ENCODE results near the gene ANAPC2.
A peak's percentile ranks its signal among the peaks of the same experiment; 100 is the strongest.

Gene ANAPC2

DNA sequence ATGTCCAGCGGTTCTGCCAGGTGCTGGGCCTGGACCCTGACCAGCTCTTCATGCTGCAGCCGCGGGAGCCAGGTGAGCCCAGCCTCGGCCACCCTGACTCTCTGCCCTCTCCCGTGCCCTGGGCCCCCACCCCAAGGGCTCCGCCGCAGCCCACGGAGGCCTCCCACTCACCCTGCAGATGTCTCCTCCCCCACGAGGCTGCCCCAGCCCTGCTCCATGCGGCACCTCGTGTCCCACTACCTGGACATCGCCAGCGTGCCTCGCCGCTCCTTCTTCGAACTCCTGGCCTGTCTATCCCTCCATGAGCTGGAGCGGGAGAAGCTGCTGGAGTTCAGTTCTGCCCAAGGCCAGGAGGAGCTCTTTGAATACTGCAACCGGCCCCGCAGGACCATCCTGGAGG is 26.3 kb upstream of the ANAPC2 start:
- no peak for DNase-seq

DNA sequence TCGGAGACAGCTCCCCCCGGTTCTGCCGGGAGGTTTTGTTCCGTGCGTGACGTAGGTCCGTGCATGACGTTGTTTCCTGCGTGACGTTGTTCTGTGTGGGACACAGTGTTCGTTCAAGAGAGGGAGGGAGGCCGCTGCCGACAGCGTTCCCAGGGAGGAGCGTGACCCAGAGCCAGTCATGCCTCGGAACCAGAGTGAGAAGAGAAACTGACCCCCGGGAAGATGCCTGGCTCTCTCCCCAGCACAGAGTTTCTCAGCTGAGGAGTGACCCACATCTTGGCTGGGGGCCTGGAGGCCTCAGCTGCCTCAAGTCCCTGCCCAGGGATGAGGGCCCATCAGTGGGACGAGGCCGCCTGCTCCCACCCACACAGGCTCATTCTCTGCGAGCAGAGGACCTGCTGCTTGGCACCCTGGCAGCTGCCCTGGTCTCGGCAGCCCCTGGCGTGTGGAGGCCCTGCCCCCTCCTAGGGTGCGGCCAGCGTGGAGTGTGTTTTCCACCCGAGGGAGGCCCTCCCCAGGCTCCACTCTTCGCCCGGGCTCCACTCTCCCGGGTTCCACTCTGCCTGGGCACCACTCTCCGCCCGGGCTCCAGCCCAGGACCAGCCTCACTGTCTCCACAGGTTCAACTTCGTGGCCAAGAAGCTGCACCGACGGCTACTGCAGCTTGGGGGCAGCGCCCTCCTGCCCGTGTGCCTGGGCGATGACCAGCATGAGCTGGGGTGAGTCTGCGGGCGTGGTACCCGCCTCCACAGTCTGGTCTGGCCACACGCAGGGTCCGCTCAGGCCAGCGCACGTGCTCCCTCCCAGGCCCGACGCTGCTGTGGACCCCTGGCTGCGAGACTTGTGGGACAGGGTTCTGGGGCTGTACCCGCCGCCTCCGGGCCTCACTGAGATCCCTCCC is 25.1 kb upstream of the ANAPC2 start:
- no peak for DNase-seq

DNA sequence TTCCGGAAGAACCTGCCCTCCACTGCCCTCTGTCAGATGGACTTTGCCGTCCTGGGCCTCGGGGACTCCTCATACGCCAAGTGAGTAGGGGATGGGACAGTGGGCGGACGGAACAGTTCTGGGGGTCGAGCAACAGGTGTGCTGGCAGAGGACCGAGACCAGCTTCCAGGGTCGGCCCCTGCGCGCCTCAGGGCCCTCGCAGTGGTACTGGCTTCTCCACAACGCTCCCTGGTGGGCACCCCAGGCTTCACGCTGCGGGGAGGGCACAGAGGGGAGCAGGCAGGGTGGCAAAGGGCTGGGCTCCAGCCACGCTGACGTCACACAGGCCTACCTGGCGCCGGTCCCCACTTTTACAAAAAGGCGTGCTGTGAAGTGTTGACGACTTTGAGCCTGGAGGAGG is 24.2 kb upstream of the ANAPC2 start:
- DNase-seq: no peak

DNA sequence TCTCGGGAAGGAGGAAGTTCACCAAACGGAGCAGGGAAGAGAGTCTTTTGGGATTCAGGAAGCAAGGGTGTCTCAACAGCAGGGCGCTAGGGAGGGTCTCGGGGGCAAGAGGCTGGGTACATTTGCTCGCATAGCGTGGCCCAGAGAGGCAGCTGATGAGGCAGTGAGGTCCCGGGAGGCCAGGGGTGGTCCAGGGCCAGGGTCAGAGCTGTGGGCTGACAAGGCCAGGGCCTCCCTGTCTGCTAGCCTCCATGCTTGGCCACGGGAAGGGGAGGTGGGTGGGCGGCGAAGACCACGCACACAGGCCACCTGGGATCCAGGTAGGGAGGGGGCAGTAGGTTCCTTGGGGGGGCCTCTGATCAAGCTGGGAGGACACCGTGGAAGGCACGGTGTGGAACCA is 23.2 kb upstream of the ANAPC2 start:
- DNase-seq: no peak

DNA sequence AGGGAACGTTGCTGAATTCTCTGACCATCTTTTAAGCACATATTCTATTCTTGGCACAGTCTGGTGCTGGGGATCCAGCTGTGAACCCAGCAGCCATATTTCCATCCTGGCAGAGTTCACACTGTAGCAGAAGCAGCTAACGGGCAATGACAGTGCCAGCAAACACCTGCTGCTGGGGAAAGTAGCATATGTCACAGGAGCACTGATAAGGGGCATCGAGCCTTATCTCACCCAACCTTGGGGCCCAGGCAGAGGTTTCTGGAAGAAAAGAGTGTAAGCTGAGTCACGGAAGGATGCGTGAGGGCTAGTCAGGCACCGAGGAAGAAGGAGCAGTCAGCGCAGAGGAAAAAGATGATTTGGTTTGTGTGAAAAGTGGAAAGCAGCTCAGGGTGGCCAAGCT is 18.2 kb upstream of the ANAPC2 start:
- DNase-seq: no peak

DNA sequence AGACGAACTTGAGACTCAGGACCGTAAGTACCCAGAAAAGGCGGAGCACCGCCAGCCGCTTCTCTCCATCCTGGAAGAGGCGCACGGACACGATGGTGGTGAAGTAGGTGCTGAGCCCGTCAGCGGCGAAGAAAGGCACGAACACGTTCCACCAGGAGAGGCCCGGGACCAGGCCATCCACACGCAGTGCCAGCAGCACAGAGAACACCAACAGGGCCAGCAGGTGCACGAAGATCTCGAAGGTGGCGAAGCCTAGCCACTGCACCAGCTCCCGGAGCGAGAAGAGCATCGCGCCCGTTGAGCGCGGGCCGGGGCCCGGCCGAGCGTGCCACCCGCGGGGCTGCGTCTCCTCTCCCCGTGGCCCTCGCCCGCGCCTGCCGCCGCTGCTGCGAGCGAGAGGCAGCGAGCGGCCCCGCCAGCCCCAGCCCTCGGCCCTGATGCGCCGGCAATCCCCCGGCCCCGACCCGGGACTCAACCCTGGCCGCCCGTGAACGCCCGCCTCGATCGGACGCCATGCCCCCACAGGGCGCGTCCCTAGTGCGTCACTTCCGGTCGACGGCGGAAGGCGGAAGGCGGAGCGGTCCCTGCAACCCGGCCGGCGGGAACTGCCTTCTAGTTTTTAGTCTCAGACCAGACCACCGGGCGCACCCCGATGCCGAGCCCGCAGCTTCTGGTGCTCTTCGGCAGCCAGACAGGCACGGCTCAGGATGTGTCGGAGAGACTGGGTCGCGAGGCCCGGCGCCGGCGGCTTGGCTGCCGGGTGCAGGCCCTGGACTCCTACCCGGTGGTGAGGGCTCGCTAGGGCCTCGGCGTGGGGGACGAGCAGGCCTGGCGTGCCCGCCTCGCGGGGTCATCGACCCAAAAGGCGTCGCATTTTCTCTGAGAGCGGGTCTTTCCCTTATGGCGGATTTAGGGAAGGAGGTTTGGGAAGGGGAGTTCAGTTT is 17.0 kb upstream of the ANAPC2 start, which contains the start of the genes NDOR1 and TMEM203:
TSS of gene NDOR1 (plus strand) at position 575 of the 944 bp plus-strand sequence. CDS start at position 653, 78 bp downstream.
TSS of gene TMEM203 (minus strand) at position 523 of the 944 bp plus-strand sequence. CDS start at position 289, 234 bp downstream.
- DNase-seq: peak; percentile 84 to 91

DNA sequence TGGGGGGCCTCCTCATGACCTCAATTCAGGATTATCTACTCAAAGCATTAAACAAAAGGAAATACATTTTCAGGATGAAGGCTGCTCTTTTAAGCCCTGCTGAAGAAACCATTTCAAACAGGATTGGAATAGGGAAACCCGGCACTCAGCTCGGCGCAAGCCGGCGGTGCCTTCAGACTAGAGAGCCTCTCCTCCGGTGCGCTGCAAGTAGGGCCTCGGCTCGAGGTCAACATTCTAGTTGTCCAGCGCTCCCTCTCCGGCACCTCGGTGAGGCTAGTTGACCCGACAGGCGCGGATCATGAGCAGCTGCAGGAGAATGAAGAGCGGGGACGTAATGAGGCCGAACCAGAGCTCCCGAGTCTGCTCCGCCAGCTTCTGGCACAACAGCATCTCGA is 16.4 kb upstream of the ANAPC2 start:
- DNase-seq: no peak

DNA sequence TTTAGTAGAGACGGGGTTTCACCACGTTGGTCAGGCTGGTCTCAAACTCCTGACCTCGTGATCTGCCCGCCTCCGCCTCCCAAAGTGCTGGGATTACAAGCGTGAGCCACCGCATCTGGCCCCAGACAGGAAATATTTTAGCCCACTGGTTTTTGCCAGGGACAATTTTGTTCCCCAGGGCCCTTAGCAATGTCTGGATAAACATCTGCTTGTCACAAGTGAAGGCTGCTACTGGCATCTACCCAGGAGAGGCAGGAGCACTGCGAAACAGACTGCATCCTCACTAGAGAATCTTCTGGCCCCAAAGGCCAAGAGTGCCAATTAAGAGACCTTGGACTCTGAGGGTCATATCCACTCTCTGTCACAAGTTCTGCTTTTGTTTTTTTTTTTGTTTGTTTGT is 14.6 kb upstream of the ANAPC2 start:
- DNase-seq: no peak

DNA sequence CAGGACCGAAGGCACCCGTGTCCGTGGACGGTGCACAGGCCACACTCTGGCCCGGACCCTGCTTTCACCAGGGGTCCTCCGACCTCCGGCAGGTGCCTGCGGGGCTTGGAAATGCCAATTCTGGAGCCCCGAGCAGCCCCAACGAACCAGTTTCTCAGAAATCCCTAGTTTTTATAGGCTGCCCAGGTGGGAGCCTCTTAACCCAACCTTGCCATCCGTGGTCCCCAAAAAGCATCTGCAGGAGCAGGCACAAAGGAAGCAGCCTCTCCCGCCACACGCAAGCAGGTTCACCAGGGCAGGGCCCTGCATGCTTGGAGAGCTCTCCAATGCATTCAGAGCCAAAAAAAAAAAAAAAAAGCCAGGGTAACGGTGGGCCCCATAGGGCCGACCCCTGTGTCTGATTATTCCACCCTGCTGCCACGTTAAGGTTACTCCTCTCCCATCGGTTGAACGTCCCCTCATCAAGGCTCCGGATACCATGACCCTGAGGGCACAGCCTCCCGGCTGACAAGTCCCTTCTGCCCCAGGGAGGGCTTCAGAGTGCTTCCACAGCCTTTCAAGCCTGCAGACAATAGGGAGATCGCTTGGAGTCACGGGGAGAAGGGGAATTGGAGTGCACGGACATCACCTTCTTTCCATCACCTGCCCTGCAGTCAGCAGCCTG is 13.0 kb upstream of the ANAPC2 start:
- DNase-seq: no peak

DNA sequence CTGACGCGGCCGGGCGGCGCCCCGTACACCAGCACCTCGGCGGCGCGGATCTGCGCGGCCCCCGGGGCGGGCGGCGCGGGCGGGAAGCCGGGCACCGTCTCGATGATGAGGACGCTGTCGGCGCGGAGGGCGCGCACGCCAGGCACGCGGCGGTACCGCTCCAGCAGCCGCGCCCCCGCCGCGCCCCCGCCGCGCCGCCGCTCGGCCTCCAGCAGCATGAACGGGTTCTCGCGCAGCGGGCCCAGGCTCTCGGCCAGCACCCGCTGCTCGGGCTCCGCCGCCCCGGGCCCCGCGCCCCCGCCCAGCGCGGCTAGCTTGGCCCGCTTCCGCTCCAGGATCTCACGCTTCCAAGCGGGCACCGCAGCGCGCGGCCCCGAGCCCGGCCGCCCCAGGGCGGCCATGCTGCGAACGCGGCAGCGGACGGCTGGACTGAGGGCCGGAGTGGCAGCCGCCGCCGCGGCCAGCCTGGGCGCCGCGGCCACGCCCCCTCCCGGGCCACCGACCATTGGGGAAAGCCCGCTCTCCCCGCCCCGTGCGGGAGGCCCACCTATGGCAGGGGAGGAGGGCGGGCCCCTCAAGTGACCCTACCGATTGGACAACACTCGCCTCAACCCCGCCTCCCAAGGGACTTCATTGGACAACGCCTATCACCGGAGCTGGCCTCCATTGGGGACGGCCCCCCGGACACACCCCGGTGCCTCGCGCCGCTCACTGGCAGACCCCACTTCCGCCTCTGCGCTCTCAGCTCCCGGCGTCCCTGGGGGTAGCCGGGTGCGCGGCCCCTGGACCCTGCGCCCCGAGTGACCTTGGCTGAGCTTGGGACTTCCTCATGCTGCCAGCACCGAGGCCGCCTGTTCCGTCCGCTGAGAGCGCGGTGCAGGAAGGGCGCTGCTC is 12.2 kb upstream of the ANAPC2 start, which contains the start of gene TPRN:
TSS of gene TPRN (minus strand) at position 431 of the 894 bp plus-strand sequence. CDS start at position 401, 30 bp downstream.
- DNase-seq: peak; percentile 99 to 100

DNA sequence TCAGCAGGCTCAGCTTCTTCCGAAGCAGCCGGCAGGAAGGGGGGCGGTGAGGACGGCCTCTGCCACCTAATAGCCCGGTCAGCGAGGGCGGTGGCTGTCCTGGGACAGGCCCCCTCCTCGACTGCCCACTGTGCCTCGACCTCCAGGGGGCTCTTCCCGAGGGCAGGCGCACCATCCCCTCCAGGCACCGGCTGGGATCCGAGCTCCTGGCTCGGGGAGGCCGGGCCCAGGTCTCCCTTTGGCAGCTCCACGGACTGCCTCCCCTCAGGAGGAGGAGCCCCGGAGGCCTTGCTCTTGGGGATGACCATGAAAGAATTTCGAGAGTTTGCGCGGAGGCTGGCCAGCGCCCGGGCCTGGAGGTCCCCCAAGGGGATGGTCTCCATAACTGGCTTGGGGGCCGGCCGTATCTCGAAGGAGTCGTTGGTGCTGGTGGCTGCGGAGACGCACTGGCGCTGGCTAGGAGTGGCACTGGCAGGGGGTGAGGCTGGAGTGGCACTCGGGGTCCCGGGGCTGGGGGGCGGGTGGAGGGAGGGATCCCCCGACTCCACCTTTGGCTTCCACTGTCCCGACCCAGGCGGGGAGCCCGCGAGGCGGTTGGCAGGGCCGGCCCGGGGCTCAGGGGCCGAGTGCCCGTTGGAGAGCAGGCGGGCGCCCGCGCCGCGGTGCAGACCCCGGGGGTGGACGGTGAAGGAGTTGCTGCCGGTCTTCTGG is 11.2 kb upstream of the ANAPC2 start:
- no peak for DNase-seq

DNA sequence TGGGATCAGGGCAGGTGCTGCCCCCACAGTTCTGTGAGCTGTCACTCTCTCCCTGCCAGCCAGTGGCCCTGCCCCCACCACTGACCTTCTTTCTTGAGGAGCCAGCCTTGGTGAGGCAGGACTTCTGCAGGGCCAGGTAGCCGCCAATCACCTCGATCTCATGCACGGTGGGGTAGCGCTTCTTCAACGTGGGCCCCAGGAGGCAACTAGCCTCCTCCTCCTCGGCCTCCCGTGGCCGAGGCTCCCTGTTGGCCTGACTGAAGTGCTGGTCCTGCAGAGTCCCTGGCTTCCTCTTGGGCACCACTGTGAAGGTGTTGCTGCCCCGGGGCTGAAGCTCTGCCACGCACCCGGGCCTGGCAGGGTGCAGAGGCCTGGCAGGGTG is 10.5 kb upstream of the ANAPC2 start:
- no peak for DNase-seq

DNA sequence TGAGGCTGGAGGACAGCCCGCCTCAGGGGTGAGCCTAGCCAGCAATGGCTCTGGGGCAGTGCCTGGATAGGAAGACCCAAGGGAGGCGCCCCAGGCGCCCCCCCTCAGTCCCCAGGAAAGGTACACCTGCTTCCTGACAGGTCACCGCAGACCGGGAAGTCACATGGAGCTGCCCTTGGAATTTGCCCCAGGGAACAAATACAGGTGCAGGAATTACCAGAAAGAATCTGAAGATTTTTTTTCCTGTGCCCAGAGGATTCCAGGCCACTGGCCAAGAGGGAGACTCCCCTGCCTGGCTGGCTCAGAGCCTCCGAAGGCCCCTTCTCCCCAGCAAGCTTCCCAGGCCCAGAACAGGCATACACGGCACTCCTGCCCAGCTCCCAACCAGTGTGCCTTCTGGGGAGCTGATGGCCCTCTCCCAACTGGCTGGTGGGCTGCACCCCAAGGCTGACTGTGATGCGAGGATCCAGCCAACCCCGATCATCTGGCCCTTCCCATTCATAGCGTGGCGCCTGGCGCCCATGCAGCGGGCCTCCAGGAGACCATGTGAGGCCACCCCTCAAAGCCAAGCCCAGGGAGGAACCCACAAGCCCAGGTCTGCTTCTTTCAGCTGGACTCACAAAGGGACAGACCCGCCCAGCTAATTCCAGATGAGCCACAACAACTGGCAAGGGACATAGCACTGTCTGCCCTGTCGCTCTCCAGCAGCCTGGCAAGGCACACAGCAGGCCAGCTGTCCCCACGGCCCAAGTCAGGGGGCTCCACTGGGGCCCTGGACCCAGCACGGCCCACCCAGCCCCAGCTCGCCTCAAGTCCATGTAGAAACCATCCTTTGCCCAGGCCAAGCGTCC is 9.9 kb upstream of the ANAPC2 start:
- DNase-seq: no peak

DNA sequence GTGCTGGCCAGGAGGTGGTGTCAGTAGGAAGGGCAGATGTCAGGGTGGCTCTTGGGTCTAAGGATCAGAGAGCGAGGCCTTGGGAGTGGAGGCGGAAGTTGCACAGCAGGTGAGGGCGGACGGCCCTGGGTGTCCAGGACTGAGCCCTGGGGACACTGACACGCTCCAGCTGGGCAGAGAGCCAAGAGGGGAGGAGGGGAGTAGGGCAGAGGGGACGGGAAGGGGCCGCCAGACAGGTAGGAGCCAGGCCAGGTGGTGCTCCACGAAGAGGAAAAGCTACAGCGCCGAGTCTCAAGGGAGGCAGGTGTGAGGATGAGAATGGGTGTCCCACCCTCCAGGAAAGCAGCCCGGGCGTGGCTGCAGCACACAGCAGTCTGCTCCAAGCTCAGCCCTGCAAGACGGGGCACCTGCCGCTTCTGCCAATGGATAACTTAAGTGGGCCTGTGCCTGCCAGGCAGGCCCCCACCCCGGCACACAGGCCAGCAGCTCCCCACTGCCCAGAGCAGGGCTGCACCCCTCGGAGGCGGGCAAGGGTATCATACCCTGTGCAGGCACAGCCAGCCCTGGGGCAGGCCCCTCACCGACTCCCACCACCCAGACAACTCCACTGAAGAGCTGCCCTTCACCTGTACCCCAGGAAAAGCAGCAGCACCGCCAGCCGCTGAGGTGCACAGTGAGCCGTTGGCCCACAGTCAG is 7.3 kb upstream of the ANAPC2 start:
- DNase-seq: no peak

DNA sequence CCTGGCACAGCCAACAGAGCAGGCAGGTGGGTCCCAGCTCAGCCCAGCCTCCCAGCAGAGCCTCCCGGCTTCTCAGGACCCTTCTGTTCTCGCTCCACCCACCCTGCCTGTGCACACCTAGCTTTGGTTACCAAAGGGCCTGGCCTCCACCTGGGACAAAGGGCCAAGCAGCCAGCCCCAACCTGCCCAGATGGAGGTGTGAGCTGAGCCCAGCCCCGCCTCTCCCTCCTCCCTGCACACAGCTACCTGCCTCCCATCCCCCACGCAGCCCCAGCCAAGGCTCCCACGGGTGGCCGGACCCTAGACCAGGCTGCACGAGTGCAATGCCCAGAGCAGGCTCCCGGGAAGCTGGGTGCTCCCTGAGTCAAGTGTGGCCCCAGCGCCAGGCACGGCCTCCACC is 6.5 kb upstream of the ANAPC2 start:
- DNase-seq: no peak

DNA sequence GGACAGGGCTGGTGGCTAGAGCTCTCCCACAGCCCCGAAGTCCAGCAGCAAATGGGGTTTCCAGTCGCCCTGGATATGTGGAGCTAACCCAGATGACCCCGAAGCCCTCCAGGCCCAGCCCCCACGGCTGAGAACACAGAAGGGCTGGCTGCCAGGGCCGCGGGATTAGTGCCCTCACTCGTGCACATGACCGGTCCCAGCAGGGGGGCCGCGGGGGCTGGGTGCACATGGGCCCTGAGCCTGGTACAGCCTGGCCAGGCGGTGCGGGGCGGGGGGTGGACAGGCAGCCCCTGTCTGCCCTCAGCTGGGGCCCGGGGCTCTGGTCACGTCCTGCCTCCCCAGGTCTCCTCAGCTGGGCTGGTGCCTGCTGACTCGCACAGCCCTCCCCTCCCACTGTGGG is 6.0 kb upstream of the ANAPC2 start:
- DNase-seq: no peak

DNA sequence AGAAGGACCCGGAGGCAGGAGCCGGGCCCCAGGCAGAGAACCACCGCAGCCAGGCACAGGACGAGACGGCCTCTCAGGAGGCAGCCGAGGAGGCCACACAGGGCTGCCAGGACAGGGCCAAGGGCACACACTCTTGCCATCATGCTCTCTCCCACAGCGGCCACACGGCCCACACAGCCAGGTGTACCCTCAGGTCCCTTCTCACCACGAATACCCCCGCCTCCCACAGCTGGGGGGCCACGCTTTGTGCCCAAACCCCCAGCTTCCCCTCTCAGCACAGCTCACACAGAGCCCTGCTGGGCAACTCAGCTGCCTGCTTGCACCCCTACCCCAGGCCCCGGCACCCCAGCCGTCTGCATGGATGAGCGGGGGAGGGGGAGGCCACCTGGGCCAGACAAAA is 5.4 kb upstream of the ANAPC2 start:
- no peak for DNase-seq

DNA sequence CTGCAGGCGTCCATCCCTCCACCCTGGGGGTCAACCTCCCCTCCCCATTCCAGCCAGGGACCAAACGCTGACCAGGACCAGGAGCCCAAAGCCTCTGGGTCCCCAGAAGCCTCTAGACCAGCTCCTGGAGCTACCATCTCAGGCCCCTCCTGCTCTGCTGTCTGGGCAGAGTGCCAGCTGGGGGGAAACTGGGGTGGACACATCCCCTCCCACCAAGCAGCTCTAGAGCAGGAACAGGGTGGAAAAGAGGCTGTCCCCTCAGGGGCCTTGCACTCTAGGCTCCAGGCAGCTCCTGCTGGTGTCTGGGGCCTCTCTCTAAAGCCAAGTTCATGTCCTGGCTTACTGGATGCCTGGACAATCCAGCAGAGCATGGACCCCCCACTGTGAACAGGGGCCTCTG is 4.5 kb upstream of the ANAPC2 start:
- no peak for DNase-seq

DNA sequence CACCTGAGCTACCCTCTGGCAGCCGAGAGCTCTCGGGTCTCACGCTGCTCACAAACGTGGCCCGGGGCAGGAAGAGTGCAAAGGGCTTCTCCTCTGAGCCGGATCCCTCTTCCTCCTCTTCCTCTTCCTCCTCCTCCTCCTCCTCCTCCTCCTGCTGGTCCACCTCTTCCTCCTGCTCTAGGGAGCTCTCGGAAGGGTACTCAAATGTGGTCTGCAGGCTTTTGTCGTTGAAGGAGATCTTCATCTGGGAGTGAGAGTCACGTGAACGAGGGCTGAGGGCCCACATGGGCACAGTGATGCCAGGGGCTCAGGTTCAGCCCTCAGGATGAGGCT is 4.1 kb upstream of the ANAPC2 start:
- no peak for DNase-seq

Measured in inflammatory macrophage (primary cell).